ENCODE measurements around the gene LZTR1.

The LZTR1 gene

GRCh38 chr22:20983081-20983771 lies 1.1 kb downstream of the LZTR1 start:
- no peak for DNase-seq

- DNase-seq, result no peak
Measured at GRCh38 chr22:20985720-20986119, 3.6 kb downstream of the LZTR1 start.

GRCh38 chr22:20986365-20986764 lies 4.3 kb downstream of the LZTR1 start:
- DNase-seq, result no peak

GRCh38 chr22:20987375-20987774 lies 5.3 kb downstream of the LZTR1 start:
- no peak for DNase-seq

GRCh38 chr22:20988573-20989322 lies 6.7 kb downstream of the LZTR1 start:
- no peak for DNase-seq

- DNase-seq, result no peak
Measured at GRCh38 chr22:20989323-20990138, 7.4 kb downstream of the LZTR1 start.

- DNase-seq, result no peak
Measured at GRCh38 chr22:20990184-20991180, 8.4 kb downstream of the LZTR1 start.

GRCh38 chr22:20991252-20992055 lies 9.4 kb downstream of the LZTR1 start:
- DNase-seq, result no peak

- DNase-seq, result no peak
Measured at GRCh38 chr22:20992056-20992442, 10.0 kb downstream of the LZTR1 start.

- no peak for DNase-seq
Measured at GRCh38 chr22:20992456-20993303, 10.6 kb downstream of the LZTR1 start.

- no peak for DNase-seq
Measured at GRCh38 chr22:20993304-20994127, 11.4 kb downstream of the LZTR1 start.

GRCh38 chr22:20994128-20994901 lies 12.2 kb downstream of the LZTR1 start:
- no peak for DNase-seq

GRCh38 chr22:20994902-20995241 lies 12.8 kb downstream of the LZTR1 start:
- no peak for DNase-seq

- DNase-seq, result no peak
Measured at GRCh38 chr22:20995329-20996030, 13.4 kb downstream of the LZTR1 start.

GRCh38 chr22:20996031-20996410 lies 13.9 kb downstream of the LZTR1 start:
- no peak for DNase-seq

- DNase-seq, result no peak
Measured at GRCh38 chr22:20996598-20997535, 14.8 kb downstream of the LZTR1 start.
